ENCODE measurements around the gene ZNF521.
A peak's percentile ranks its signal among the peaks of the same experiment; 100 is the strongest.

Gene ZNF521

DNA sequence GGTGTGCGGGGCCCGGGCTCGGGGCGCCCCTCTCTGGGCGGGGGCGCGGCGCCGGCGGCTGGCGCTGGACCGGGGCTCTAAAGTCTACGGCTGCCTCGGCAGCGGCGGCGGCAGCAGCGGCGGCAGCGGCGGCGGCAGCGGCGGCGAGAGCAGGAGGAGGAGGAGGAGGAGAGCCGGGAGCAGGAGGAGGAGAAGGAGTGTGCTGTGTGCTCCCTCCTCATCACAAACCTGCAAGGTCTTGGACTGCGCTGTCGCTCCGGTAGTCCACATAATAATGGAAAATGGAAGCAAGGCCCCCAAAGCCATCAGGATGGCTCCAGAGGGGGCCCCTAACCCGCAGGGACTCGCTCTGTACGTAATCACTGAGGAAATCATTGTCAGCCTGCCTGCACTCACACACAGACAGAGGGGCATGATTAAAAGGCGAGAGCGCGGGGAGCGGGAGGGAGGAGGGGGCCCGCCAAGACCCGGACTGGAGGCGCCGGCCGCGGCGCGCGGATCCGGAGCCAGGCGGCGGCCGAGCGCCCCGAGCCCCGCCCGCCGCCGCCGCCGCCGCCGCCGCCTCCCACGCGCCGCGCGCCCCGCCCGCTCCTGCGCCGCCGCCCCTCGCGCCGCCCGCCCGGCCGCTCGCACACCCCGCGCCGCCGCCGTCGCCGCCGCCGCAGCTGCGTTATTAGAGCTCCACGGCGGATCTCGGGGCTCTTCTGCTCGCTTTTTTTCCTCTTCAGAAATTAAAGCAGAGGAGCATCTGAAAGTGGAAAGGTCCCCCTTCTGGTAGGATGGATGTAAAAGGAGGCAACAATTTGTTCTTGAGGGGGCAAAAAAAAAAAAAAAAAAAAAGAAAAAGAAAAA is at the start of gene ZNF521:
ZNF521 (minus strand) TSS at position 390 of the 852 bp plus-strand sequence. CDS start 1,220 bp downstream, outside the sequence.
- DNase-seq = peak; percentile 92

DNA sequence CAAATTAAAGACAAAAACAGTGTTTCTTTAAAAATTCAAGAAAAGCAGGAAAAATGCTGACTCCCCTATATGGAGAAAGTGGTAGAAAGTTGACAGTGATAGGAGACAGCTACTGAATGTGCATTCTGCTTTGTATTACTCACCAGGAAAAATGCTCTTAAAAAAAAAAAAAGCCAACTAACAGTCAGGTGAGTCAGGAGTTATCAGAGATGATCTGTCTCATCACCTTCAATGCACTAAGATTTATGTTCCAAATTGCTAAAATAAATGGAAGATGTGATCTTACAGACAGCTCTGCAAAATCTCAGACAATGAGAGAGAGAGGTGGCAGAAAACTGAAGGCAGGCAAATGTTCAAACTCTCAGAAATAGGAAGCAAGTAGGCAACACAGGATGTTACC is 47.6 kb upstream of the ZNF521 start:
- no peak for DNase-seq

- DNase-seq = no peak
These were observed 40.2 kb upstream of the ZNF521 start for GRCh38 chr18:25392192-25392591.

DNA sequence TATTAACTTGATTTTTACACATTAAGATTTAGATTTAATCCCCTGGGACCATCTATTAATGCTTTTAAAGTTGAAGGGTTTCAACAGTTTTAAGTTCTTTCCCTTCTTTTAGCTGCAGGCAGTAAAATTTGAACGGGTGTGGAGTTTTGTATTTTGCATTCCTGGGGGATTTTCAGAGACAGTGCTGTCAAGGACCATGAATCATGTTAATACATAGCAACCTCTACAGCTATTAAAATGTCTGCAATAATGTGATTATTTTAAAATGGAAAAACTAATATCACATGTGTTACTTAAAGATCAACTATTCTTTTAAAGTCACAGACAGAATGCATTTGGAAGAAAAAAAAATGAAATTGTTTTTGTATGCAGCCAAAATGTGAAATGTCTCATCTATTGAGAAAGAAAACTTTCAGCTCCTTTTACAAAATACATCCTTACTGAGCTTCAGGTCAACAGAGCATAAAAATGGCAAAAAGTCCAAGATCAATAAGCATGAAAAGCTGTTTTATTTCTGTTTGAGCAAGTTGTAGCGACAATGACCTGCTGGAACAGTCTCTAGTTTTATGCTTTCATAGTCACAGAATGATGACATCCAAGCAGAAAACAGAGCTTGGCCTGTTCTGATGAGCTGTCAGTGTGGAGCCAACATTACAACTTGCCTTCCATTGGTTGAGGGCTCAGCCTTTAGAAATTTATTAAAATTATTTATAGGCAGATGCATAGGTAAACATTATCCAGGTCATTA is 21.6 kb upstream of the ZNF521 start:
- DNase-seq = no peak

DNA sequence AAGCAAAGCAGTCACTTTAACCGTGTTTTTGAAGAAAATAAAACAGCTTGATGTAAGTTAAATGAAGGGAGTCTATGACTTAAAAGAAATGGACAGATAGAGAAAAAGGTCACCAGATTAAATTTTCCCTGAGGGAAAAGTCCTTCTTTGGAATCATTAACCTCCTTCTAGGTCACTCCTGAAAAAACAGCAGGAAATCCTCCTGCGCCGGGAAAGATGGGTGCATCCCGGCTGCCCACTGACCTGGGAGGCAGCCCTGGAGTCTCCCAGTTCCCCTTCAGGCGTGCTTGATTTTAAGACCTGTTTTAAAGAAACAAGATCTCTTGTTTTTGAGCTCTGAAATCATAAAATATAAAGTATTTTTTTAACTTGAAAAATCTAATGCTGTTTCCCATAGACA is 18.4 kb upstream of the ZNF521 start:
- no peak for DNase-seq

DNA sequence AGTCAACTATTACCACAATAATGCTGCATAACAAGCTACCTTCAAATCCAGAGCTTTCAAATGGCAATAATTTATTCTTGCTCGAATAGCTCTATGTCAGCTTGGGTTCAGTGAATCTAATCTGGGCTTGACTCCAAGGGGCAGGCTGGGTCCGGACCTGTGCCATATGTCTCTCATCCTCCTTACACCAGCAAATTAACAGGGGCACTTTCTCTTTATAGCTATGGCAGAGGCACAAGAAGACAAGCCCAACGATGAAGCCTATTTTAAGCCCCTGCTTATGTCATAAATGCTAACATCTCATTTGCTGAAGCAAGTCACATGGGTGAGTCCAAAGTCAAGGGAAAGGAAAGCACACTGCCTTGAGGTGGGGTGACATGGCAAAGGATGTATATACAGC is 13.3 kb upstream of the ZNF521 start:
- peak; percentile 22 for DNase-seq

DNA sequence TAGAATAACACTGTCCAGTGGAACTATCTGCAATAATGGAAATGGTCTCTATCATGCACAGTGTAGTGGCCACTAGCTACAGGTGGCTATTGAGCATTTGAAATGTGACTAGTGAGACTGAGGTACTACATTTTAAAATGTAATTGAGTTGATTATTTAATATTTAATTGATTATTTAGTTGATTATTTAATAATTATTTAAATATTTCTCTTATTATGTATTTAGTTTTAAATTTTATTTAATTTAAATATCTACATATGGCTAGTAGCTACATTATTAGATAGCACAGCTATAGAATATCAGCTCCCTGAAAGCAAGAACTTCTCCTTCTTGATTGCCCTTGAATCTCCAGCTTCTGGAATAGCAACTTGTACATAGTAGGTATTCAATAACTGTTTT is 12.8 kb upstream of the ZNF521 start:
- no peak for DNase-seq

DNA sequence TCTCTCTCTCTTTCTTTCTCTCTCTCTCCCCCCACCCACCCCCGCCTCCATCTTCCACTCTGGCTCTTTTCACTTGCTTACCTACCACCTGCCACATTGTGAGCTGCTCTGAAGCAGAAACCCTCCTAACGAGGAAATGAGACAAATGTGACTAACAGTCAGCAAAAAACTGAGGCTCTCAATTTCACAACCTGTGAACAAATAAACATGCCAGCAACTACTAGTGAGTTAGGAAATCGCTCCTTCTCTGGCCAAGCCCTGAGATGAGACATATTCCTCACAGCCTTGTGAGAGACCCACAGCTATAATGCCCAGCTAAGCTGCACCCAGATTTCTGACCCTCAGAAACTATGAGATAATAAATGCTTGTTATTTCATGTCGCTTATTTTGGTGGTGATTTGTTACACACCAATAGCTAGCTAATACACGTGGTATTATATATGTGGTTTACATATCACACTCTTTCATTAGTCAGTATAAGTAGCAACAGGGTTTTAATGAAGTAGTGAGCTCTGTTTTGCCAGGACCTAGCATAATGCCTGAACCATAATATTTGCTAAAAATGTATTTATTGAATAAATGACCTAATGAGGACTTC is 8.4 kb upstream of the ZNF521 start:
- no peak for DNase-seq

DNA sequence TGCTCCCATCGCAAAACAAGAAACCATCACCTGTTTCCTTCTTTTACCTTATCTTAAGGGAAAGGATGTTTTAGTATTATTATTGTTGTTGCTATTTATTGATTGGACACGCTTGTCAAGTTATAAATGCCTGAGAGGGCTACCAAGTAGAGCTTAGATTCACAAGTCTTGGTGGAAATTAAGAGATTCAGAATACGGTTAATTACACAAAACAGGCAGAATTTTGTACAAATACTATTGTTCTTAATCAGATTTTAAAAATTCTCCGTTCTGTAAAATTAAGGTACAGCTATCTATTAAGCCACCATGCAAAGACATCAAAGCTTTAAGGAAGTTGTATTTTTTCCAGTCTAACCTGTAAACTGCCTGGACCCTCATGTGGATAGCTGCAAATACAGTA is 1.1 kb upstream of the ZNF521 start:
- no peak for DNase-seq

DNA sequence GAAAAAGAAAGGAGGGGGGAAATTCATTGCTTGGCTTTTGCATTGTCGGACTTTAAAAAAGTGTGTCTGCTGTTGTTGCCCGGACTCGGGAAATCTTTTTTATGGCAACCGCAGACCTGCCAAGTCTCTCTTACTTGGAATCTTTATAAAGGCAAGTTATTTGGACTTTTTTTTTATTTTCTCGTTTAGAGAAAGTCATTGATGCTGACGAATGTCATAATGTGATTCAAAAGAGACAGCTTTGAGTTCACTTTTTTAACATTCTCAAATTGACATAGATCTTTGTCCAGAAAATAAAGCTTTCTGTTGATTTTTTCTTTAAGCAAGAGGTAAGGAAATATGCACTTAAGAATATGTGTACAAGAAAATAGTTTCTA is 651 bp upstream of the ZNF521 start:
- no peak for DNase-seq

GRCh38 chr18:25351280-25351775 is 638 bp downstream of the ZNF521 start:
- no peak for DNase-seq

DNA sequence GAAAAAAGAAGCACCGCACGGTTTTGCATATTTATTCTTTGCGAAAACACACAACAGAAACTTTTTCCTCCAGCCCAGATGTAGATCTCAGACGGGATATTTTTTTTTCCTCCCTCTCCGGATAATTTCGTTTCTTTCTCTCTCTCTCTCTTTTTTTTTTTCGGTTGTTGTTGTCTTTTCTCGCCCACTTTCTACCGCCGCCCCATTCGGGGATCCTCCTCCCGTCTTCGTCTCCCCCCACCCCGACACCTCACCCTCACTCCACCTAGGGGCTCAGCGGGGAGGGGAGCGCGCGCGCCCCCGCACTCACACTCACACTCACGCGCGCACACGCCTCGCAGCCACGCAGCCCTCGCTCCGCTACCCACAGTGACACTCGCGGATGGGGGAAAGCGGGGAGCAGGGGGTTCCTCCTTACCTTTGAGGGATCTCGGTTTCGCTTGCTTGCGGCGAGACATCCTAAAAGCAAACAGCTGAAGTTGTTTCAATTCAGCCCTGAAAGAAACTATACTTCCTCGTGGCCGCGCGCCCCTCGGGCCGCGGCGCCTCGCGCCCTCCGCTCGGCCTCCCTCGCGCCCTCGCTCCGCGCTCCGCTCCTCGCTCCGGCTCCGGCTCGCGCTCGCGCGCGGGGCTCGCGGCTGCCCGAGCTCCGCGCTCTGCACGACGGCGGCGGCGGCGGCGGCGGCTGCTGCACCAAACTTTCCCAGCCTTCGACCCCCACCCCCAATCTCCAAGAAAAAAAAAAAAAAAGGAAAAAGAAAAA is 1.3 kb downstream of the ZNF521 start:
- DNase-seq = peak; percentile 53

GRCh38 chr18:25349926-25350487 is 2.0 kb downstream of the ZNF521 start:
- DNase-seq = peak; percentile 30

DNA sequence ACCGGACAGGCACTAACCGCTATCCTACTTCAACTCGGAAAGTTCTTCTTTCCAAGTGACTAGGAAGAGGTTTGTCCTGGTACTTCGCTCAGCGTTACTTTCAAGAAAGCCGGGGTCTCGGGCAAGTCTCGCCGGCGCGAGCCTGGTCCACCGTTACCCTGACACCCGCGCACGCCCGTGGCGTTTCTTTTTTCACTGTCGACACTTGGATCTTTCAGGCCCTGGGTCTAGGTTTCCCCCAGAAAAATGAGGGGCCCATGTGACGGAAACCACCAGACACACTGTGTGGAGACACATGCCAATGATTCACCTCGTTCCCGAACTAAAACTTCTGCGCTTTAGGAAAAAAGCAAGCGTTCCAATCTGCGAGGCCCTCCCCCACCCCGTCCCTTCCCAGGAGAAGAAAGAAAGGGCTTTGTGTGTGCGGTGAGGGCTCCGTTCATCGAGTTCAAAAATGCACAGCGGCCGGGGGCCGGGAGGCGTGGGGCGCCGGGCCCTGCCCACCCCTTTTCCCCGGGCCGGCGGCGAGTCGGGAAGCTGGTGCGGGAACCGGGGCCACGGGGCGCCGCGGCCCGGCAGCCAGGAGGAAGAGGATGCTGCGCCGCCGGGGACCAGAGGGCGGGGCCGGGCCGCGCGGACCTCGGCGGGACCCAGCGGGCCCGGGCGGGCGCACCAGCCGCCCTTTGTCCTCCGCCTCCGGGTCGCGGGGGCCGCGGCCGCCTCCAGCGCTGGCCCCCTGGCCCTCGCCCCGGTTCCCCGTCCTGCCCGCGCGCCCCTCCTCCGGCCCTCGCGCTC is 2.6 kb downstream of the ZNF521 start:
- DNase-seq = peak; percentile 18

DNA sequence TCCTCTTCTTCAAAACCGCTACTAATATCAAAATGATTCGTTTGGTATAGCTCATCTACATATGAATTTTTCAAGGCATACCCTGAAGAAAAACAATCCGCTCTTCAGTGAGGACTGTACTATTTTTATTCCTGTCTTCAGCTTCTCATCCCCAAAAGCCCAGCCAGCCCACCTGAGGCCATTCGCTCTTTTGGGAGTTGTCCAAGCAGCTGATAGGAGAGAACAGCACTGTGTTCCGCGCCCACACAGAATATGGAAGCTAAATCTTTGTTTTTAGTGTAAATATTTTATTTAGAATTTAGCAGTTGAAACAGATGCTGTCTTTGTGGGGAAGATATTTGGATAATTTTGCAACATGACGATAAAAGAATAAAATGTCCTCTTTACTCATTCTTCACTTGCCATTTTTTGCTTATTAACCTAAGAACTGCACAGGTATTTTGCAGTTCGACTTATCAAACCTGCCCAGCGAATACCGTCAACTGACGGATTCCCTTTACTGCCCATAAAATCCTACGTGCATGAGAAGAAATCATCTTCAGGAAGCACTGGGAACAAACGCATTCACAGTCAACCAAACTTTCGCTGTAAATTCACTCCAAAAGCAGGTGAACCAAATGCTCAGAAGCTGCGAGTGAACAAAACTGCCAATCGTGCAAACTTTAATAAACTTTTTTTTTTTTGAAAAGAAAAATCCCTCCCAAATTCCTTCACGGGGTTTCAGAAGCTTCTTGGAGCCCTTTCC is 3.4 kb downstream of the ZNF521 start:
- DNase-seq = no peak

GRCh38 chr18:25346561-25346960 is 5.4 kb downstream of the ZNF521 start:
- DNase-seq = no peak

- no peak for DNase-seq
These were observed 6.7 kb downstream of the ZNF521 start for GRCh38 chr18:25345081-25345866.

GRCh38 chr18:25341831-25342230 is 10.1 kb downstream of the ZNF521 start:
- DNase-seq = no peak

DNA sequence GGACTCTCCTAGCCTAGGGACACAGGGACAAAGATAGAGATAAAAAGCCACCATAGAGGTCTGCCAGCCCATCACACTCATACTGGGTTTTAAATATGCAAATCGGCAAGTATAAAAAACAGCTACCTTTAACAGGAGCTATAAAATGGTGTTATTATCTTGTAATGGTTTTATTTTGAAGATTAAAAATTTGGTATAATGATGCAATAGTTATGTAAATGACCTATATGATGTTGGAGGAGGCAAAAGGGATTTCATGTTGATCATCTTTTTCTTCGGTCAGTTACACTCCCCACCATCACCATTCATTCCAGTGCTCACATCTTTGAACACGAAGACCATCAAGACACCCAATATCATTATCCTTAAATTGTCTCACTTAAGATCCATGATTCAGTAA is 11.2 kb downstream of the ZNF521 start:
- no peak for DNase-seq

GRCh38 chr18:25335676-25336075 is 16.3 kb downstream of the ZNF521 start:
- DNase-seq = no peak

Measured in NCI-H82 (cell line).